Measurements from ENCODE around the gene DCC.

The DCC gene

DNA sequence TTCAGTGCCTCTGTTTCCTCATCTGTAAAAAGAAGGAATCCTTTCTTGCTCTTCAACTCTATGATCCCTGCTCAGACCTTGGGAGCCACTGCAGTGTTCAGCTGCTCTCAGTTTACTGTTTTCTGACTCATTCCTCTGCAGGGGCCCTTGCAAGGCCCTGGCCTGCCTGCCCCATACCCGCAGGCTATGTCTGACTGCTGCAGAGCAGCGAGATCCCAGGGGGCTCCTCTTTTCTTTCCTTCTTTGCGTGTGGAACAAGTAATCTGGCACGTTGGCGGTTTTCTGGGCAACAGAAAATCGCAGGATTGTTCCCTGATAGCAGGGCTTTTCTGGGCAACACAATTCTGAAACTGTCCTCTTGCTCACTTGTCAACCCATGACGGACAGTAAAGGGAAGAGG lies 376.0 kb downstream of the DCC start:
- no peak for DNase-seq

DNA sequence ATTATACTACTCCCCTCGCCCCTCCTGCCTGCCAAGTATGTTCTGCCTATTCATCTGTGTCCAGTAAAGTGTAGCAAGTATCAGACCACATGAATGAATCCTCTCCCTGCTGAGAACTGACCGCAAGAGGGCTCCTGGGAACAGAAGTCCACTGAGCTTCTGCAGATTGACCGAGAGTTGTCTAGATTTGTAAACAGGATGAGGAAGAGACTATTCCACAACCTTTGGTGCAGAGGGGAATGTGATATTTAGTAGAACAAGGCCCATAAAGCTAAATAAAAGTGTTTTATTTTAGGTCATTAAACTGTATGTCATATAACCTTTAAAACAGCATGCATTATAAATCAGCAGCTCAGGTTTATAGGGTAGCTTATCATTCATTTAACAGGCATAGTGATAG lies 377.0 kb downstream of the DCC start:
- no peak for DNase-seq

DNA sequence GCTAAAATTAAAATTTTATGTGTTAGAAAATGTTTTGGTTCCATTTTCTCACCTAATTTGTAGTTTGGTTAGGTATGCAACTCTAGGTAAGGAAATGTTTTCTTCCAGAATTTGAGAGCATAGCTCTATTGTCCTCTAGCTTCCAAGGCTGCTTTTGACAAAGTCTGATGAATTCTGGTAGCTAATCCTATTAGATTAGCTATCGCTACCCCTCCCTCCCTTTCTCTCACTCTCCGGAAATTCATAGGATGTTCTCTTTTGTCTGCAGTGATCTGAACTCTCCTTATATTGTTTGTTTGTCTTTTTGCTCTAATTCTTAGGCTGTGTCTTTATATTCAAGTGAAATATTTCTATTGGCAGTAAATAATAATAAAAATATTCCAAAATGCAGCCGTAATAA lies 382.9 kb downstream of the DCC start:
- no peak for DNase-seq

DNA sequence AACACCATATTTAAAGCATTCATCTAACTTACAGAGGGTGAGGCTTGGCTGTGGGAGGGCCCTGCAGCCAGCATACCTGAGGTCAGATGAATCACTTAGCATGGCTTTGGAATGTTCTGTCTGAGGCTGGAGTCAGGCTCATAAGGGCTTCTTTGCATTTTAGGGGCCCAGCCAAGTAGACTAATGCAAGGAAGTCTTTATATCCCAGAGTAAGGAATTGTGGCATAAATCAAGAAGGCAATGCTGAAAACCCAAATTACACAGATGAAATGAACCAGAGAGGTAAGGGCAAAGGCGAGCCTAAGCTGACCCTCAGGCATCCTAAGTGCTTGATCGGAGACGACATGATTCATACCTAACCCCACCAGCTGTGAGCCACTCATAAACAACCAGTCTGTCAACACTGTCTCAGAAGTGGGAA lies 383.6 kb downstream of the DCC start:
- no peak for DNase-seq

DNA sequence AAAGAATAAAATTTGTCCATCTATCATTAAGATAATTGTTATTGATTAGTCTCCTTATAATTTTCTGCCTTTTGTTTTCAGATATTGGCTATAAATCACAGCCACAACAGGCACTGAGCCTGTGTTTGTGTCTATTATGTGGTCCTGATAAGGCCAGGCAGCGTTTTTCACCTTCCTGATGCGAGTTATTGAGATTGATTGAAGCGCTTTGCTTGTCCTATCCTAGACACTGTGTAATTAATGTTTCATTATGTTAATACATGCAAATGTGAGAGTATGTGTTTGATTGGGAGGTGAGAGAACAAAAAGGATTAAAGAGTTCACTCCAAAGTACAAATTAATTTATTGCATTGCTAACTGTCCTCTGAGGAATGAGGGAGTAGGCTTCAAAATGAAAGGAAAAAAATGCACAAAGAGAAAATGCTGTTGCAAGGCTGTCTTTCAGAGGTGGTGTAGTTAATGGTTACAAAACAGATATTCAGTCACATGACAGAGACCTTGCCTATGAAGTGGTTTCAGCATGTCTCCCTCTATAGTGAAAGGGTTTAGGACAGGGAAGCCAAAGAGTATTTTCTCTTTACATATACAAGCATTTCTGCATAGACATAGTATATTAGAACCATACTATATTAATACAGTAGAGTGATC lies 391.1 kb downstream of the DCC start:
- no peak for DNase-seq

DNA sequence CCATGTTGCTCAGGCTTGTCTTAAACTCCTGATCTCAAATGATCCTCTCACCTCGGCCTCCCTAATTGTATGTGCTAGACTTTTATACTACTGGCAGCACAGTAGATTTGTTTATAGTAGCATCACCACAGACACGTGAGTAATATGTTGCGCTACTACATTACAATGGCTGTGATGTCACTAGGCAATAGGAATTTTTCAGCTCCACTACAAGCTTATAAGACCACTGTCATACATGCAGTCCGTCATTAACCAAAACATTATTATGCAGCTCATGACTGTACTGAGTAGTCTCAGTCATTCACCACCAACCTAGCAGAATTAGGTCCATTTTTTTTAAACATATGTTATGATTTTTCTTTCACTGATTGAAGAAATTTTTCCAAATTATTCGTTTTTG lies 398.9 kb downstream of the DCC start:
- DNase-seq = no peak

DNA sequence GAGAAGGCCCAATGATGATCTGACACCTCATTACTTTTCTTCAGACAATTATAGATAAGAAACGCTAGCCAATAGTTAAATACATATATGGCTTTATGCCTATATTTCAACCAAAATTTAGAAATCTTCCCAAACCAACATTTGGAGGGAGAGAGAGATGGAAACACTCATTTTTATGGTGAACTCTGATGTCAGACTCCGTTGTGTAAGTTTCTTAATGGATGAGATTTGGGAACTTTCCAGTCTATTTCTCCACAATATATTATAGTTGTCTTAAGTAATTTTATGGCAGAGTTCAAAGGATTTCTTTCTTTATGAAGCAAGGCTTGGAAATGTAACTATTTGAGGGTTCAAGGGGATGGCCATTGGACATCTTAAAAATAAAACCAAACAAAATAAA lies 407.0 kb downstream of the DCC start:
- no peak for DNase-seq

DNA sequence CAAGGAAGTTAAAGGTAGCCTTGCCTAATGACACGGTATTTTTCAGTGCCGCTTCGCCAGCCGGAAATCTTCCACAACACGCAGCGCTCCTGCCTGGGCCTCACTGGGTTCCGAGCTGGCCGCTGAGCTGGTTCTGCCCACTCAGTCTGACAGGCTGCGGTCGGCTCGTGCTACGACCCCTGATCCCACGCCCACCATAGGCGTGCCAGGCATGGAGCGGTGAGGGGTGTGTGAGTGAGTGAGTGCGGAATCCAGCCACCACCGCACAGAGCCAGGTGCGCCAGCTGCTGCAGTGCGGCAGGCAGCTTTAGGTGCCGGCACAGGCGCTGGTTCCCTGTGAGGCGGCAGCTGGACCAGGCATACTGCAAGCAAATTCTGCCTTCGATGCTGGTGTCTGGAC lies 407.9 kb downstream of the DCC start:
- DNase-seq = no peak

DNA sequence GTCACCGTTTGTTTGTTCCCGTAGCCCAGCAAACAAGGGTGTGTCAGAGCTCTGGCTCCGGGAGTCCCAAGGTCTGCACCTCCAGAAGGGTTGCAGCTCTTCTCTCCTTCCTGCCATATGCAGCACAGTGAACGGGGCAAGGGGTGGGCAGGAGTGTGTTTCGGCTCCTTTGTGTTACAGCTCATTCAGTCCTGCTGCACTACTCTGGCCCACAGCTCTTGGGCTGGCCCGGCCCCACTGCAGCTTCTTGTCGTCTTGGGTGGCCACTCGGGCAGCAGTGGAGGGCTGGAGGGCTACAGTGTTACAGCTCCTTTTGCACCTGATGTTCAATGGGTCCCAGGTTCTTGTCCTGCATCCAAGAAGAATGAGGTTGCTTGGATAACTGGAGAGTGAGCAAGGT lies 408.3 kb downstream of the DCC start:
- no peak for DNase-seq

DNA sequence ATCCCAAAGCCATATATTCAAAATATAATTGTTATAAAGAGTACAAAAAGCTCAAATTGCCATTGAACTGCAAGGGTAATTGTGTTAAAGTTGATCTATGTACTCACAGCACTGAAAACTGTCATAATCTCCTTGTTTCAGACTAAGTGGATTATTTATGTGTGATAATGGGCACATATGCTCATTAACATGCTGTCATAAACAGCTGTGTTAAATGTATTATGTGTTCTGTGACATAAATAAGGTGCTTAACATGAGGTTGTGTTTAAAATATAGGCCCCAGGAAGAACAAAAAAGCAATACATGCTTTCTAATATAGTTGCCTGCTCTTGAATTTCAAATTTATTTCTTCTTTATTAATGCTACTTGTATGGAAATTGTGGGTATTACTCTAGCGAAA lies 409.5 kb downstream of the DCC start:
- no peak for DNase-seq

DNA sequence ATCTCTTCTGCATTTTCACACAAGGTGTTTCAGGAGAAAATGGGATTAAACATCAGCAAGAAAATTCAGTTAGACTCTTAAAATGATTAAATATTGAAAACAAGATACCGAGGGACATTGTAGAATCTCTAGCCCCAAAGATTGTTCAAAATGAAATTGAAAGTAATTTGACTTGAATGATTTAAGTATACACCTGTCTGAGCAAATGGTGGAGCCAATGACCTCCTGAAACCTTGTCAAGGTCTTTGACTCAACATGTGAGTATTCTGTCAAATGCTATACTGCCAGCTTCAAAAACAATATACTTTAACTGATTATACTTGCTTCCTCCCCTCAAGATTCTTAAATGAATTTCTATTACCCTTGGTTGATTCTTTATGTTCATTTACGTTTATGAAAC lies 411.0 kb downstream of the DCC start:
- no peak for DNase-seq

DNA sequence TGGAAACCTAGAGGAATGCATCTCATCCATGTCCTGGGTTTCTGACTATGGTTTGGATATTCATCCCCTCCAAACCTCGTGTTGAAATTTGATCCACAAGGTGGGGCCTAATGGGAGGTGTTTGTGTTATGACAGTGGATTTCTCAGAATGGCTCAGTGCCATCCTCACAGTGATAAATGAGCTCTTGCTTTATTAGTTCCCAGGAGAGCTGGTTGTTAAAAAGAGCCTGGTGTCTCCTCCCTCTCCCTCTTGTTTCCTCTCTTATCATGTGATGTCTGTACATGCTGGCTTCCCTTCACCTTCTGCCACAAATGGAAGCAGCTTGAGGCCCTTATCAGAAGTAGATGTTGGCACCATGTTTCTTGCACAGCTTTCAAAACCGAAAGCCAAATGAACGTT lies 424.3 kb downstream of the DCC start:
- DNase-seq = no peak

DNA sequence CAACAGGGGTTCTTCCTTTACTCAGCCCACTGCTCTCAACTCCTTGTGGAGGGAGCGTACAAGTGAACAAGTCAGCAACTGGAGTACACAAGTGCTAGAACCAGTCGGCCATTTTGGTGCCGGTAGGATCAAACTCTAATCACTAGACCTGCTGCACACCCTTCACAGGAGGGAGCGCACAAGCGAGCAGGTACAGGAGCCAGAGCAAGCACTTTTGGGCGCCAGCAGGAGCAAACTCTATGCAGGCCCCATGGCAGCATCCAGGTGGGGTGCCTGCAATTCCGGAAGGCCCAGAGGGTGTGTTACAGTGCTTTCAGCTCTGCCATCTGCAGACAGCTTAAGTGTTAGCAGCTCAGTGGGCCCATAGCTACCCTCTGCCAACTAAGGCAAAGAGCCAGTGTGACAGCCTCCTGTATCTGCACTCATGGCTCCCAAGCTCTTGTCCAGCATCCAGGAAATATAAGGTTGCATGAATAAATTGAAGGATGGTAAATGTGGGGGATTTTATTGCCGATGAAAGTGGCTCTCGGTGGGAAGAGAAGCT lies 426.1 kb downstream of the DCC start:
- DNase-seq = no peak

DNA sequence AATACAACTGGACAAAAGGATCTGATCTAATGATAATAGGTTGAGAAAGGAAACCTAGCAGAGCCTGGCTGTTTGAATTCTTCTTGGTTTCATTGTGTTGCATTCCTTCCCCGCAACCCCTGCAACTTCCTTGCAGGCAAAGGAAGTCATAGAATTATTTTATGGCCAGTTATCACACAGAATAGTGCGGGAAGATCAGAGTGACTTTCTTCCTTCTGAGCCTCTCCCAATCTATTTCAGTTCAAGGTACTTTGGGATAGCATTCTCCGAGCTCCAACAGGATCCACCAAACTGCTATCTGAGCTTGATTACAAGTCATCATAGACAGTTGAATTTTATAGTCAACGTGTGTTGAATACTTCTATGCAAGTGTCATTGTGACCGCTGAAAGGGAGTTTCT lies 441.1 kb downstream of the DCC start:
- DNase-seq = no peak

DNA sequence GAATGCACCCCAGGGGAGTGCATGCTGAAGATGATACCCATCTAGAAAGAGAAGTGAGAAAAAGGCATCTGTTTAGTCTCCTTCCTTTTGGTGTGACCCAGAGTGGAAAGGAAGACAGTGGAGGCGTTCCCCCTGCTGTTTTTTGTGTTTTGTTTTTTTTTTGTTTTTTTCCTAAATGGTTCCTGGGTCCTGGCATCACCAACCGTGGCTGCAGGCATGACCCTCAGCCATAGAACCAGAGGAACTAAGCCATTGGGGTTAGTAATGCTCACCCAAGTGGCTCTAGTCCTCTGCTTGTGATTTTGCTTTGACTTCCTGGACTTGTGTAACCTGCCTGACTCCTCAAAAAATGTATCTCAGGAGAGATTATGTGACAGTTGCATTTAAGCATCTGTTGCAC lies 451.3 kb downstream of the DCC start:
- DNase-seq = no peak

DNA sequence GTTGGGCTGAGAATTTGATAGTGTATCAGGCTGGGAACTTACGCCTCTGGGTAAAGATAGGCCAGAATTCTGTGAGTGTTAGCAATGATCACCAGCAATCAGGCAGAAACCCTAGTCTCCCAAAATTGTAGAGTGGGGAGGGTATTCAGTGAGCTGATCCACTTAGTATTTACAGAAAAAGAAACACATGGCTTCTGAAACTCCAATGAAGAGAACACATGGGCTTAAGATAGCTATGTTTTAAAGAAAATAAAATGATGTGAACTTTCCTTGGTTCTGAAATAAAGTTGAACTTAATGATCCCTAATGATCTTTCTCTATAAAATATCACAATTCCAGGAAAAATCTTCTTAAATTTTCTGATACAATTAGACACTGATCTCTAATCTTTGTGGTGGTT lies 472.8 kb downstream of the DCC start:
- no peak for DNase-seq

DNA sequence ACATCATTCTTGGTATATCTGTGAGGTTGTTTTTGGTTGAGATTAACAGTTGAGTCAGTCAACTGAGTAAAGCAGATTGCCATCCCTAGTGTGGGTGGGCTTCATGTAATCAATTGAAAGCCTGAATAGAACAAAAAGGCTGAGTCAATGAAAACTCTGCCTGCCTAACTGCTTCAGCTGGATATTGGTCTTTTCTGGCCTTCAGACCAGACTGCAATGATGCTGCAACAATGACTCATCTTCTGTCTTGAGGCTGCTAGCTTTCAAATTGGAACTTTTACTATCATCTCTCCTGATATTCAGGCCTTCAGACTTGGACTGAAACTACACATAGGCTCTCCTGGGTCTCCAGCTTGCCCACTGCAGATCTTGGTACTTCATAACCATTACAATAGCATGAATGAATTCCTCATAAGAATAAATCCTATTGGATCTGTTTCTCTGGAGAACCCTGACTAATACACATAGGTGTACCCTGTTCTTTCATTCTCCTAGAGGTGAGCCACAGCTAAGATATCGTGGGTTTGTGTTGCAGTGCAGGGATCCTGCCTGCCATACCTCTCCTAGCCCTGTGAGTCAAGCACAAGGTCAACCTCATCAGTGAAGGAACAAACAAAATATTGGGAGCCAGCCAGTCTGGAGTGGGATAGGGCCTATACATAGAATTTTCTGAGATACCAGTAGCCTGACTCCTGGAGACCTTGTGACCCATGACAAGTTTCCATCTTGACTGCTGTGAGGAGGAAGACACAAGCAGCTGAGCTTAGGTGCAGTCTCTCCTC lies 473.8 kb downstream of the DCC start:
- DNase-seq = no peak

DNA sequence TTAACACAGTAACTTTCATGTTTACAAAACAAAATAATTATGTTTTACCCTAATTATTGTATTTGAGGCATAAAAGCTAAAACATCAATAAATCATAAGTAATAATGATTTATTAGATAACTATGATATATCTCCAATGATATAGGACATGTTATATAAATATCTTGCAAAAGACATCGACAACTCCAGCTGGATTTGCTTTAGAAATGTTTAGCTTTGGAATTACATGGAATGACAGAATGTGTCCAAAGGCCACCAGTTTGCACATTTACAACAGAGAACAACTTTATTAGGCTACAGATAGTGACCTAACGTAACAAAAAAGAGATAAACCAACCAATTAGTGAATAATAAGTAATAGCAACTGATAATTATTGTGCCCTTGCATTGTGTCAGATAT lies 475.7 kb downstream of the DCC start:
- no peak for DNase-seq

DNA sequence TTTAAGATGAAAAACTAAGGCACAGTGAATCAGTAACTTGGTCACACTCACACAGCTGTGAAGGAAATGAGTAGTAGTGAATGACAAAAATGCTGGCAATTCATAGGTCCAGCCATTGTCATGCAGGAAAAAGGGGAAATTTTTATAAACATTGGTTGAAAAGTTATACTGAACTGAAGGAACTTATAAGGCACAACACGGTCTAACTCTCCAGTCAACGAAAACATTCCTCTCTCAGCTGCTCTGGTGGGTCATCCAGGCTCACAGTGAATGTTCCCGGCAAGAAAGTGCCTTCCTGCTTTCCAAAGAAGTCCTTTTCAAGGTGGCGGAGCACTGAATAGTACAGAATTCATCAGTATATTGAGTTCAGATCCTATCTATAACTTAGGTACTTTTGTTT lies 476.1 kb downstream of the DCC start:
- no peak for DNase-seq

DNA sequence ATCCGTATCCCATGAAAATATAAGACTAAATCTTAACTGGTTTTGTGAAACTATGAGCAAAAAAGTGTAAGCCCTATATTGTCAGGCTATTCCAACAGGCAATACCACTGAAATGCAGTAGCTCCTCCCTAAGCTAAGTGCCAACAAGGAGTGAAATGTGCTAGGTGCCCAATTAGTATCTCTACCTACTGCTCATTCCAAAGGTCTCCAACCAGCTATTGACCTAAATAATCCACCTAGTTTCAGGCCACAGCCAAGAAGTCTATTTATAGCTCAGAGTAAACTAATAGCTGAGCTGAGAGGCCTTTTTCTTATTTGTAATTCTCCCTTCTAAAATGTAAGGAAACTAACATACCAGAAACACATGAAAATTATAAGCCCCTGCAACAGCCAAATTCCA lies 482.2 kb downstream of the DCC start:
- no peak for DNase-seq

DNA sequence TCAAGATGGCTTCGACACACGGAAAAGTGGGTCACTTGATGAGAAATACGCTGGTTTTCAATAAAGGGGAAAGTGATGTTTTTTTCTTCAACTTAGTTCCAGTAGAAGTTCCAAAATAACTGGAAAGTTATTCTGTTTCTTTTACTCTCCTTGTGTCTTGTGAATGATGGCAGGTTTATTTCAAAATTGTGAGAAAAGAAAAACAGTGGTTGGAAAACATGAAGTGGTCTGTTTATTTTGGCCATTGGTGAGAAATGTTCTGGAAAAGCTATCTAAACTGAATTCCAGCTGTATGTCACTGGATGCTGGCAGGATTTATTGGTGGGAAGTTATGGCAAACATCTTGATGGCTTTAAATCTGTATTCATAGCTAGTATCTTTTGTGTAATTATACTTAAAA lies 484.1 kb downstream of the DCC start:
- DNase-seq = no peak

DNA sequence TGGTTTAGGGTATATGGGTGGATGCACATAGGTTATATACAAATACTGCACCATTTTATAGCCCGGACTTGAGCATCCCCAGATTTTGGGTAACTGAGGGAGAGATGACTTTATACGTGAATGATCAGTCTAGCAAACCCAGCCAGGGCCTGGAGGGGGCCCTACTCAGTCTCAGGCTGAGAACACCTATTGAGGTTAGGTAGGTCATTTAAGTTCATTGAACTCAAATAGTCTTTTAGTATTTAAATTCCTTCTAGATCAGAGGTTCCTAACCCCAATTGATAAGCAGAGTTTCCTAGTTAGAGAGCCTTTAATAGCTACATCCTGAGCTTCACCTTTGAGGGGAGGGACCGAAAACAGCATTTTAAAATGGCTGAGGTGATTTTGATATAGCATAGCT lies 487.0 kb downstream of the DCC start:
- no peak for DNase-seq

DNA sequence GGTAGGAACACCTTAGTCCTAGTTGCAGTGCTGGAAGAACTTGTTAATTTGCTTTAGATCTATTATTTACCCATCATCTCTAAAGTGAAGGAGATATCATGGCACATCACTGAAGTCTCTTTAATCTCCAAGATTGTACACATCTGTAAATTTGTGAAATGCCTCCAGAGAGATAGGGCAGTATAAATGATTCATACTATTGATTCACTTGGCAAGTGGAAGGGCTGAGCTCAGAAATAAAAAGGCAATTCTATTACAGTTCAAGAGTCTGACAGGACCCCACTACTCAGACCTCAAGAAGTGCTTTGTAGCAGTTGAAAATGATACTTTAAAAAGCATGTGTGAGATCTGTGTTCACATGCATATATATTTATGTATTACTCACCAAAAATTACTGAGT lies 489.3 kb downstream of the DCC start:
- DNase-seq = no peak

DNA sequence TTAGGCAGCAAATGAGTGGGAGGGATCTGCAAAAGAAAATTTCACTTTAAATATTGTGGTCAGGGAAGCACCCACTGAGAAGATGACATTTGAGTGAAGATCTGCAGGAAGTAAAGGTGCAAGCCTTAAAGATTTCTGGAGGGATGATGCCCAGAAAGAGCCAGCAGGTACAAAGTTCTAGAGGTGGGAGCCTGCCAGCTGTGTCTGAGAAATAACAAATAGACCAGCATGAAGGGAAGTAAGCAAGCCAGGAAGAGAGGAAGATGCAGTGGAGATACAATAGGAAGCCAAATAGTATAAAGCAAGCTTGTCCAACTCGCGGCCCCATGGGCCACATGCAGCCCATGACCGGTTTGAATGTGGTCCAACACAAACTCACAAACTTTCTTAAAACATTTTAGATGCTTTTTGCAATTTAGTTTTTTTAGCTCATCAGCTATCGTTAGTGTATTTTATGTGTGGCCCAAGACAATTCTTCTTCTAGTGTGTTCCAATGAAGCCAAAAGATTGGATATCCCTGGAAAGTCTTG lies 489.9 kb downstream of the DCC start:
- DNase-seq = no peak

DNA sequence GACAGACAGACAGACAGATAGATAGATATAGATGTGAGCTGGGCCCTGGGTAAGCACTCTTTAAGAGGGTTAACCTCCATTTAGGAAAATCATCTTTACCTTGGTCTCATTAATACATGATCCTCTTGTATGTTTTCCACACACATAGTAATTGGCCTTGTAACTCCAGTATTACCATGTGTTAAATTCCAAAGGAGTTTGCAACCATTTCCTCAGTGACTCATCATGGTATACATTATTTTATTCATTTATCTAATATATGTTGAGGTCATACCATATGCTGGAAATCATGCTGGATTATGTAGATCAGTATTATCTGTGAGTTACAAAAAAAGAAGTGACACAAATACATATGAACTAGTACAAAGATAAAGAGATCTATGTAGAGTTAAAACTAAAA lies 504.3 kb downstream of the DCC start:
- DNase-seq = no peak

All from right forelimb (tissue), 1 donor.